ENCODE results near the gene HGS. TPM values are rescaled to one million over a fixed set of nuclear protein-coding genes. Genes with fewer than 3 reads are reported as not detected.
"Not testable (repeated sequence)": the region's sequence is repeated elsewhere in the genome, so short reads cannot be mapped to it uniquely, and the experiment has no call there.

HGS gene
- total RNA-seq, 1 donor from 2014 or later, result 56.2 TPM

DNA sequence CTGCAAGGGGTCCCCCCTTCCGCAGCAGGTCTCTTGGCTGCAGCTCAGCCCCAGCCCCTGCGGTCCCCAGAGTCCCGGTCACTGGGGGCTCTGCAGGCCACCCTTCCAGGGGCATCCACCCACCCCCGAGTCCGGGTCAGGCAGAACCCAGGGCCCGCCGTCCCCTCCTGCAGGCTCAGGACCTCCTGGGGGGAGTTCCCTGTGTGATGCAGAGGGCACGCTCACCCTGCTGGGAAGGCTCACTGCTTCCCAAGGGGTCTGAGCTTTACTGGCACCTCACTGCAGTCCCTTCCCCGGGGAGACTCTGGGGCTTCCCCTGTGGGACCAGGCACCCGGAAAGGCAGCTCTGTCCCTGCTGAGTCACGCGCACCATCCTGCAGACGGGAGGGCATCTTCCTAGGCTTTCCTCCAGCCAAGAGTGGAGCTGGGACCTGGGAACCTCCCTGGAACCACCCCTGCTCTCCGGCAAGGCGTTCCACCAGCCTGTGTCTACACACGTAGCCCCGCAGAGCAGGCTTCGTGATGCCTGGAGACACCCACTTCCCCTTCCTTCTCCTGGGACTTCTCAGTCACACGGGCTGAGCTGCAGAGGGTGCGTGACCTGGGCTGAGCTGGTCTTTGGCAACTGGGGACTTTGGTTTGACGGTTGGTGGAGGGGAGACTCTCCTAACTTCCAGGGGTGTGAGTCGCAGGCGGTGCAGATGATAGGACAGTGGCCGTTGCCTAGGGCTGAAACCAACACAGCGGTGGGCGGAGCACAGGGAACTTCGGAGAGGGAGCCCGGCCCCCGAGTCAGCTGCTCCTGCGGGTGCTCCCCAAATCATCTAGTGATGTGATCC, 51.7 kb downstream of the HGS start:
- intact Hi-C loops (cut with DNase I), result no loop called here
- no peak for DNase-seq (ENCODE audit: low spot score)

DNA sequence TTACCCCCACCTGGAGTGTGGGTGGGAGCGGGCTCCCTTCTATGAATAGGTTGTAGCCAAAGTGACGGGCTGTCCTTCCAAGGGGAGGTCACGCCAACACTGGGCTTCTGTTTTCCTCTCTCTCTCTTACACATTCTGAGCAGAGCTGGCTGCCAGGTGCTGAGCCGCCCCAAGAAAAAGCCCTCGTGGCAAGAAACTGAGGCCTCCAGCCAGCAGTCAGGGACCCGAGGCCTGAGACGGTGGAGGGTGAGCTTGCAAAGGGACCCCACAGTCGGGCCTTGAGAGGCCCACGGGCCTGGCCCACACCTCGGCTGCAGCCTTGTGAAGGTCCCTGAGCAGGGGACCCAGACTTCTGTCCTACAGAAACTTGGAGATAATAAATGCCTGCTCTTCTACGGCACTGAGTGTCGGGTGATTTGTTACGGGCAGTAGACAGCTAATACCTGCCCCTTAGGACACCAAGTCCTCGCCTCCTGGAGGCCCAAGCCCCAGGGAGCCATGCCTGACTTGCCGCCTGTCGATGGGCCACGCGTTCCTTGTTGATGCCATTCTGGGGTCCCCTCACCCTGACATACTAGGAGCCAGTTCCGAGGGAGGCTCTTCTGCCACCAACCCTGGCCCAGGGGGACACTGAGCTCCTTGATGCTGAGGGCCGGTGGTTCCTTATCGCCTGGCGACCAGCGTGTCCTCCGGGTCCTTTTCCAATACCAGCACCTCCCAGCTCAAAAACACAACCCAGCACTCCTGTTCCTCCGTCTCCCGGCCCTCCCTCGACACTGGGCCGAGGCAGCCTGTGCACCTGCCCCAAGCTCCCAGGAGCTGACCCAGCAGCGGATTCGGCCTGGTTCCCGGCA, 54.4 kb downstream of the HGS start:
- DNase-seq (ENCODE audit: low spot score), result no peak
- intact Hi-C loops (cut with DNase I), result no loop called here

DNA sequence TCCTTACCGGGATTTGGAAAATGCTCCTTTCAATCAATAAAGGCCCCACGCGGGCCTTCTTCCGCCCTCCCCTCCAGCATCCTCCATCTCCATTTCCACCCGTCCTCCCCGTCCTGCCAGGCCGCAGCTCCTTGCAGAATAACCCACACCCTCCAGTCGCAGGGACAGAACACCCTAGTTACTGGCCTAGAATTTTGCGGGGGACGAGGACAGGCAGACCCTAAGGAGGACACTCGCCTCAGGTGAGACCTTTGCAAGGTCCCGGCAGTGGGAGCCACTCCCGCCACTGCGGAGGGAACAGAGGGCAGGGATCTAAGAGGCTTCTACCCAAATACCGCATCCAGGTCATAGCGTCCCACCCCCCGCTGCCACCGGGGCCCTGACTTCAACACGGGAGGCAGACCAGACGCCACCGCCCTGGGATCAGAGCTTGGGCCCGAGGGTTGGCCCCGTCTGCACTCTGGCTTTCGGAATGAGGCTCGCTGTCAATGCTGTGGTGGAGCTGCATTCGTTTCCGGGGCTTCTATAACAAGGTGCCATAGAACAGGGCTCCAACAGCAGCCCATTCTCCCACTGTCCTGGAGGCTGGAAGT, 55.1 kb downstream of the HGS start:
- DNase-seq (ENCODE audit: low spot score), result no peak
- intact Hi-C loops (cut with DNase I), result no loop called here

- DNase-seq (ENCODE audit: low spot score); intact Hi-C loops (cut with DNase I): not testable (repeated sequence)
Observed at GRCh38 chr17:81739593-81739992, 55.8 kb downstream of the HGS start.

DNA sequence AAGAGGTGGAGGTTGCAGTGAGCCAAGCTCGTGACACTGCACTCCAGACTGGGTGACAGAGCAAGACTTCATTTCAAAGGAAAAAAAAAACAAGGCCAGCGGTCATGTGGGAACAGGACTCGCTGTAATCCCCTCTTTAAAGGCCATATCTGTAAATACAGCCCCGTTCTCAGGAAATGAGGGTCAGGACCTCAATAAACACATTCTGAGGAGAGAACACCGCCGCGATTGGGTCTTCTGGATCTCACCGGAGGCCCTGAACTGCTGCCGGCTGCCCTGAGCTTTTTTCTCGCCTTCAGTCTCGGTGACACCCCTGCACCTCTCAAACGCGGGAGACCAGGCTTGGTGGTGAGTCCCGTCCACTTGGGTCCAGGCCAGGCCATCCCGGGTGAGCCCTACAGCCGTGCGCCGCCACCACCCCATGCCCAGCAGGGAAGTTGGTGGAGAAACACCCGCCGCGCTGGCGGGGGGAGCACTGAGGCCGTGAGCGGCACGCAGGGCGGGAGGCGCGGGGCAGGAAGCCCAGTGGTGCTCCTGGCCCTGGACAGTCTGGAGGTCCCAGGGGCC, 56.7 kb downstream of the HGS start:
- DNase-seq (ENCODE audit: low spot score), result no peak
- intact Hi-C loops (cut with DNase I), result no loop called here

GRCh38 chr17:81741049-81741593, 57.3 kb downstream of the HGS start:
- no peak for DNase-seq (ENCODE audit: low spot score)
- intact Hi-C loops (cut with DNase I), result no loop called here

GRCh38 chr17:81741594-81742452, 58.0 kb downstream of the HGS start:
- DNase-seq (ENCODE audit: low spot score), result no peak
- intact Hi-C loops (cut with DNase I), result no loop called here

Small RNA genes within 50 kb of the gene (microRNA-seq; reads per million reads assigned to microRNA genes)
- not detected for gene MIR6786

Other genes starting within 250 kb of the HGS start
- gene ACTG1, start 171.2 kb upstream of the HGS start, total RNA-seq, result 634 TPM
- gene FSCN2, start 155.6 kb upstream of the HGS start, total RNA-seq, result 1.1 TPM
- gene FAAP100, start 131.7 kb upstream of the HGS start, total RNA-seq, result 13.6 TPM
- gene NPLOC4, start 46.9 kb upstream of the HGS start, total RNA-seq, result 107 TPM
- gene TSPAN10, start 46.8 kb upstream of the HGS start, total RNA-seq, result 0.30 TPM
- gene PDE6G, start 27.5 kb upstream of the HGS start, total RNA-seq, result not detected
- 17.9 TPM for gene OXLD1, start 17.4 kb upstream of the HGS start, total RNA-seq
- gene CCDC137, start 17.3 kb upstream of the HGS start, total RNA-seq, result 8.2 TPM
- 19.1 TPM for gene ARL16, start 214 bp upstream of the HGS start, total RNA-seq
- gene MRPL12, start 19.4 kb downstream of the HGS start, total RNA-seq, result 117 TPM
- 6.3 TPM for gene SLC25A10, start 28.3 kb downstream of the HGS start, total RNA-seq
- gene GCGR, start 120.1 kb downstream of the HGS start, total RNA-seq, result not detected
- gene MCRIP1, start 149.3 kb downstream of the HGS start, total RNA-seq, result 102 TPM
- 0.32 TPM for gene PPP1R27, start 151.0 kb downstream of the HGS start, total RNA-seq
- gene P4HB, start 176.5 kb downstream of the HGS start, total RNA-seq, result 371 TPM
- gene ARHGDIA, start 187.3 kb downstream of the HGS start, total RNA-seq, result 158 TPM
- gene ALYREF, start 207.6 kb downstream of the HGS start, total RNA-seq, result 40.1 TPM
- 131 TPM for gene ANAPC11, start 207.7 kb downstream of the HGS start, total RNA-seq
- 0.51 TPM for gene NPB, start 218.2 kb downstream of the HGS start, total RNA-seq
- gene PCYT2, start 227.4 kb downstream of the HGS start, total RNA-seq, result 47.1 TPM
- gene SIRT7, start 234.2 kb downstream of the HGS start, total RNA-seq, result 8.3 TPM
- gene MAFG, start 243.7 kb downstream of the HGS start, total RNA-seq, result 24.4 TPM

Measured in cardiac septum (tissue), 1 donor.